ENCODE measurements around the gene VWA2.

Gene VWA2

GRCh38 chr10:114313139-114313538 is 74.1 kb downstream of the VWA2 start:
- no peak overlapping the region for H3K9ac ChIP-seq (ENCODE audit: low read depth, low read length)
- peaks cover 26% of the 10 kb centered on the region for H3K27me3 ChIP-seq (ENCODE audit: control insufficient read depth, insufficient read depth, low read length)
- no peak overlapping the region for H3K4me2 ChIP-seq (ENCODE audit: low read length)
- H3K36me3 ChIP-seq (ENCODE audit: insufficient read depth, low read length): no peaks in the 10 kb centered on the region
- no peaks in the 10 kb centered on the region for H3K9me3 ChIP-seq (replicated peaks; ENCODE audit: low read length)
- H3K4me1 ChIP-seq (ENCODE audit: control insufficient read depth, insufficient read depth, low read length): no peaks in the 10 kb centered on the region
- no peak overlapping the region for H3K4me3 ChIP-seq (ENCODE audit: low read length)

GRCh38 chr10:114313866-114314265 is 74.8 kb downstream of the VWA2 start:
- Histone ChIP-seq H3K9me3 (replicated peaks; ENCODE audit: low read length) (no peaks in the 10 kb centered on the region), H3K4me2 (ENCODE audit: low read length) (no peak overlapping the region), H3K4me1 (ENCODE audit: control insufficient read depth, insufficient read depth, low read length) (no peaks in the 10 kb centered on the region), H3K4me3 (ENCODE audit: low read length) (no peak overlapping the region), H3K36me3 (ENCODE audit: insufficient read depth, low read length) (no peaks in the 10 kb centered on the region), H3K9ac (ENCODE audit: low read depth, low read length) (no peak overlapping the region), H3K27me3 (ENCODE audit: control insufficient read depth, insufficient read depth, low read length) (peaks cover 26% of the 10 kb centered on the region)

- peaks cover 26% of the 10 kb centered on the region for H3K27me3 ChIP-seq (ENCODE audit: control insufficient read depth, insufficient read depth, low read length)
- no peaks in the 10 kb centered on the region for H3K4me1 ChIP-seq (ENCODE audit: control insufficient read depth, insufficient read depth, low read length)
- H3K9ac ChIP-seq (ENCODE audit: low read depth, low read length): no peak overlapping the region
- H3K4me3 ChIP-seq (ENCODE audit: low read length): no peak overlapping the region
- no peaks in the 10 kb centered on the region for H3K9me3 ChIP-seq (replicated peaks; ENCODE audit: low read length)
- H3K4me2 ChIP-seq (ENCODE audit: low read length): no peak overlapping the region
- H3K36me3 ChIP-seq (ENCODE audit: insufficient read depth, low read length): no peaks in the 10 kb centered on the region
Observed at GRCh38 chr10:114315566-114316420, 76.7 kb downstream of the VWA2 start.

- Histone ChIP-seq H3K4me1 (ENCODE audit: control insufficient read depth, insufficient read depth, low read length) (no peaks in the 10 kb centered on the region), H3K36me3 (ENCODE audit: insufficient read depth, low read length) (no peaks in the 10 kb centered on the region), H3K4me2 (ENCODE audit: low read length) (no peak overlapping the region), H3K9ac (ENCODE audit: low read depth, low read length) (no peak overlapping the region), H3K4me3 (ENCODE audit: low read length) (no peak overlapping the region), H3K9me3 (replicated peaks; ENCODE audit: low read length) (no peaks in the 10 kb centered on the region), H3K27me3 (ENCODE audit: control insufficient read depth, insufficient read depth, low read length) (peaks cover 18% of the 10 kb centered on the region)
Observed at GRCh38 chr10:114316744-114317143, 77.7 kb downstream of the VWA2 start.

GRCh38 chr10:114319406-114320248 is 80.6 kb downstream of the VWA2 start:
- Histone ChIP-seq H3K4me2 (ENCODE audit: low read length) (no peak overlapping the region), H3K4me3 (ENCODE audit: low read length) (no peak overlapping the region), H3K9me3 (replicated peaks; ENCODE audit: low read length) (no peaks in the 10 kb centered on the region), H3K9ac (ENCODE audit: low read depth, low read length) (no peak overlapping the region), H3K4me1 (ENCODE audit: control insufficient read depth, insufficient read depth, low read length) (no peaks in the 10 kb centered on the region), H3K27me3 (ENCODE audit: control insufficient read depth, insufficient read depth, low read length) (peaks cover 4% of the 10 kb centered on the region), H3K36me3 (ENCODE audit: insufficient read depth, low read length) (no peaks in the 10 kb centered on the region)

GRCh38 chr10:114320249-114321116 is 81.4 kb downstream of the VWA2 start:
- H3K4me1 ChIP-seq (ENCODE audit: control insufficient read depth, insufficient read depth, low read length): no peaks in the 10 kb centered on the region
- peaks cover 4% of the 10 kb centered on the region for H3K27me3 ChIP-seq (ENCODE audit: control insufficient read depth, insufficient read depth, low read length)
- H3K9me3 ChIP-seq (replicated peaks; ENCODE audit: low read length): no peaks in the 10 kb centered on the region
- H3K36me3 ChIP-seq (ENCODE audit: insufficient read depth, low read length): no peaks in the 10 kb centered on the region
- no peak overlapping the region for H3K4me2 ChIP-seq (ENCODE audit: low read length)
- no peak overlapping the region for H3K4me3 ChIP-seq (ENCODE audit: low read length)
- no peak overlapping the region for H3K9ac ChIP-seq (ENCODE audit: low read depth, low read length)

- Histone ChIP-seq H3K9me3 (replicated peaks; ENCODE audit: low read length) (no peaks in the 10 kb centered on the region), H3K36me3 (ENCODE audit: insufficient read depth, low read length) (no peaks in the 10 kb centered on the region), H3K9ac (ENCODE audit: low read depth, low read length) (no peak overlapping the region), H3K27me3 (ENCODE audit: control insufficient read depth, insufficient read depth, low read length) (no peaks in the 10 kb centered on the region), H3K4me2 (ENCODE audit: low read length) (no peak overlapping the region), H3K4me3 (ENCODE audit: low read length) (no peak overlapping the region), H3K4me1 (ENCODE audit: control insufficient read depth, insufficient read depth, low read length) (no peaks in the 10 kb centered on the region)
Observed at GRCh38 chr10:114322344-114322743, 83.3 kb downstream of the VWA2 start.

- no peak overlapping the region for H3K9ac ChIP-seq (ENCODE audit: low read depth, low read length)
- H3K4me3 ChIP-seq (ENCODE audit: low read length): no peak overlapping the region
- no peaks in the 10 kb centered on the region for H3K36me3 ChIP-seq (ENCODE audit: insufficient read depth, low read length)
- H3K4me1 ChIP-seq (ENCODE audit: control insufficient read depth, insufficient read depth, low read length): no peaks in the 10 kb centered on the region
- no peaks in the 10 kb centered on the region for H3K9me3 ChIP-seq (replicated peaks; ENCODE audit: low read length)
- H3K27me3 ChIP-seq (ENCODE audit: control insufficient read depth, insufficient read depth, low read length): peaks cover 3% of the 10 kb centered on the region
- no peak overlapping the region for H3K4me2 ChIP-seq (ENCODE audit: low read length)
Observed at GRCh38 chr10:114323023-114323422, 84.0 kb downstream of the VWA2 start.

- no peaks in the 10 kb centered on the region for H3K4me1 ChIP-seq (ENCODE audit: control insufficient read depth, insufficient read depth, low read length)
- H3K9ac ChIP-seq (ENCODE audit: low read depth, low read length): no peak overlapping the region
- no peaks in the 10 kb centered on the region for H3K36me3 ChIP-seq (ENCODE audit: insufficient read depth, low read length)
- H3K4me2 ChIP-seq (ENCODE audit: low read length): no peak overlapping the region
- peaks cover 17% of the 10 kb centered on the region for H3K27me3 ChIP-seq (ENCODE audit: control insufficient read depth, insufficient read depth, low read length)
- no peak overlapping the region for H3K4me3 ChIP-seq (ENCODE audit: low read length)
- no peaks in the 10 kb centered on the region for H3K9me3 ChIP-seq (replicated peaks; ENCODE audit: low read length)
Observed at GRCh38 chr10:114326795-114327194, 87.7 kb downstream of the VWA2 start.

GRCh38 chr10:114327537-114328440 is 88.7 kb downstream of the VWA2 start:
- Histone ChIP-seq H3K9ac (ENCODE audit: low read depth, low read length) (no peak overlapping the region), H3K36me3 (ENCODE audit: insufficient read depth, low read length) (no peaks in the 10 kb centered on the region), H3K4me2 (ENCODE audit: low read length) (no peak overlapping the region), H3K27me3 (ENCODE audit: control insufficient read depth, insufficient read depth, low read length) (peaks cover 18% of the 10 kb centered on the region), H3K9me3 (replicated peaks; ENCODE audit: low read length) (no peaks in the 10 kb centered on the region), H3K4me3 (ENCODE audit: low read length) (no peak overlapping the region), H3K4me1 (ENCODE audit: control insufficient read depth, insufficient read depth, low read length) (no peaks in the 10 kb centered on the region)
